Osteoblast (primary cell): Measurements from ENCODE around the gene RALY. TPM values are rescaled to one million over a fixed set of nuclear protein-coding genes. Genes with fewer than 3 reads are reported as not detected.

ENCODE experiments used
- DNase-seq: peaks from one replicate; pipeline ENCODE4 v3.0.0; 2011; ENCODE audit warnings: low spot score, mixed read lengths; ENCODE audit not compliant: insufficient read length; ENCODE audit errors: missing footprints
- H2AFZ ChIP-seq: 2 replicates; pipeline ENCODE4 v1.6.0; 2011; ENCODE audit warnings: mild to moderate bottlenecking, low read length
- H3K27ac ChIP-seq: 2 replicates; pipeline ENCODE4 v1.5.1; 2011; ENCODE audit warnings: mild to moderate bottlenecking, low read depth, low read length, moderate library complexity
- H3K27me3 ChIP-seq: 2 replicates; pipeline ENCODE4 v1.6.0; 2012; ENCODE audit warnings: mild to moderate bottlenecking, control low read depth, inconsistent platforms, low read length, moderate library complexity; ENCODE audit not compliant: insufficient read depth
- H3K36me3 ChIP-seq: 2 replicates; pipeline ENCODE4 v1.5.1; 2011; ENCODE audit warnings: mild to moderate bottlenecking, low read length, control low read depth, moderate library complexity; ENCODE audit not compliant: insufficient read depth
- H3K4me1 ChIP-seq: 2 replicates; pipeline ENCODE4 v1.5.1; 2011; ENCODE audit warnings: mild to moderate bottlenecking, low read length, control low read depth, moderate library complexity; ENCODE audit not compliant: insufficient read depth
- H3K4me2 ChIP-seq: 2 replicates; pipeline ENCODE4 v1.6.0; 2011; ENCODE audit warnings: mild to moderate bottlenecking, low read length; ENCODE audit not compliant: insufficient read depth
- H3K4me3 ChIP-seq: fragments of 200-600 bp; sonication (generic); 3 replicates; pipeline ENCODE4 v1.5.1; 2012; ENCODE audit warnings: mild to moderate bottlenecking, low read length, inconsistent platforms; ENCODE audit not compliant: insufficient read depth
- H3K79me2 ChIP-seq: 2 replicates; pipeline ENCODE4 v1.6.0; 2012; ENCODE audit warnings: mild to moderate bottlenecking, low read length, control low read depth, inconsistent platforms; ENCODE audit not compliant: insufficient read depth
- H3K9me3 ChIP-seq: 2 replicates; pipeline ENCODE4 v1.5.1; 2011; ENCODE audit warnings: low read depth, low read length, control low read depth
- H4K20me1 ChIP-seq: 2 replicates; pipeline ENCODE4 v1.6.0; 2012; ENCODE audit warnings: mild to moderate bottlenecking, low read length, control low read depth; ENCODE audit not compliant: insufficient read depth
- total RNA-seq: library from RNA; depleted of rRNA; stranded (reverse); fragments of >200 nt; gene quantifications from 2 replicates; pipeline ENCODE4 v1.2.3, GENCODE V29; 2012
- TF ChIP-seq, protein P1 (sequence below): IDR thresholded peaks from 2 replicates; pipeline ENCODE4 v1.5.1; 2011; ENCODE audit warnings: mild to moderate bottlenecking, low read depth, low read length, moderate library complexity; ENCODE audit errors: extremely low read depth

The RALY gene
- total RNA-seq, 1 donor = 77.1 TPM

- H3K36me3 ChIP-seq = peaks cover 89% of the 10 kb centered on the region
- no peak overlapping the region for H3K4me2 ChIP-seq
- TF ChIP-seq, protein P1, sequence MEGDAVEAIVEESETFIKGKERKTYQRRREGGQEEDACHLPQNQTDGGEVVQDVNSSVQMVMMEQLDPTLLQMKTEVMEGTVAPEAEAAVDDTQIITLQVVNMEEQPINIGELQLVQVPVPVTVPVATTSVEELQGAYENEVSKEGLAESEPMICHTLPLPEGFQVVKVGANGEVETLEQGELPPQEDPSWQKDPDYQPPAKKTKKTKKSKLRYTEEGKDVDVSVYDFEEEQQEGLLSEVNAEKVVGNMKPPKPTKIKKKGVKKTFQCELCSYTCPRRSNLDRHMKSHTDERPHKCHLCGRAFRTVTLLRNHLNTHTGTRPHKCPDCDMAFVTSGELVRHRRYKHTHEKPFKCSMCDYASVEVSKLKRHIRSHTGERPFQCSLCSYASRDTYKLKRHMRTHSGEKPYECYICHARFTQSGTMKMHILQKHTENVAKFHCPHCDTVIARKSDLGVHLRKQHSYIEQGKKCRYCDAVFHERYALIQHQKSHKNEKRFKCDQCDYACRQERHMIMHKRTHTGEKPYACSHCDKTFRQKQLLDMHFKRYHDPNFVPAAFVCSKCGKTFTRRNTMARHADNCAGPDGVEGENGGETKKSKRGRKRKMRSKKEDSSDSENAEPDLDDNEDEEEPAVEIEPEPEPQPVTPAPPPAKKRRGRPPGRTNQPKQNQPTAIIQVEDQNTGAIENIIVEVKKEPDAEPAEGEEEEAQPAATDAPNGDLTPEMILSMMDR = no peak
- DNase-seq = no peak
- H3K27ac ChIP-seq = no peak overlapping the region
- H3K27me3 ChIP-seq = no peaks in the 10 kb centered on the region
- no peak overlapping the region for H2AFZ ChIP-seq
- H3K9me3 ChIP-seq = no peaks in the 10 kb centered on the region
- H3K4me3 ChIP-seq = no peak overlapping the region
- peaks cover 96% of the 10 kb centered on the region for H3K79me2 ChIP-seq
- peaks cover 67% of the 10 kb centered on the region for H4K20me1 ChIP-seq
- H3K4me1 ChIP-seq = peaks cover 7% of the 10 kb centered on the region
Observed at GRCh38 chr20:34104059-34104458, 110.3 kb downstream of the RALY start.

GRCh38 chr20:34105978-34106675, 112.4 kb downstream of the RALY start:
- peaks cover 81% of the 10 kb centered on the region for H3K36me3 ChIP-seq
- H3K79me2 ChIP-seq = peaks cover 98% of the 10 kb centered on the region
- H3K27ac ChIP-seq = no peak overlapping the region
- DNase-seq = no peak
- no peak overlapping the region for H2AFZ ChIP-seq
- H3K4me1 ChIP-seq = peaks cover 23% of the 10 kb centered on the region
- H3K27me3 ChIP-seq = no peaks in the 10 kb centered on the region
- H3K4me2 ChIP-seq = no peak overlapping the region
- no peaks in the 10 kb centered on the region for H3K9me3 ChIP-seq
- H4K20me1 ChIP-seq = peaks cover 69% of the 10 kb centered on the region
- TF ChIP-seq, protein P1 = no peak
- H3K4me3 ChIP-seq = no peak overlapping the region

DNA sequence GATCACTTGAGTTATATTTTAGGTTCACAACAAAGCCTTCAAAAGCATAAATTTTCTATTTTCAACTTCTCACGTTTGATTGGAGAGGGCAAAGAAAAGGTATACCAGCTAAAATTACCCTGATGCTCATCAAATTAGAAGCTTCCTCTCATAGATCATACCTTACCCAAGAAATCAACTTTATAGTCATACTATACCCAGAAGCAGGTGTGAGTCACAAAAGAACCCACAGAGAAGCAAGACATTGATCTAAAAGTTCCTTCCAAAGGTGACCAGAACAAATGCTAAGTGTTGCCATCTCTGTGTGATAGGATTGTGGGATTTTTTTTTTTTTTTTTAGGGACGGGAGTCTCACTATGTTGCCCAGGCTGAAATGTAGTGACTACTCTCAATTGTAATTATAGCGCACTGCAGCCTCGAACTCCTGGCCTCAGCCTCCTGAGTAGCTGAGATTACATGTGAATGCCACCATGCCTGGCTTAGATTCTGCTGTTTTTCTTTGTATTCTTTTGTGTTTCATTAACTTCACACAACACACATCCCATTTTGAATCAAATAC, 115.0 kb downstream of the RALY start:
- Histone ChIP-seq H2AFZ (no peak overlapping the region), H3K4me3 (no peak overlapping the region), H3K27me3 (no peaks in the 10 kb centered on the region), H3K27ac (peak overlapping the region; percentile 13), H3K9me3 (no peaks in the 10 kb centered on the region), H3K4me1 (peaks cover 27% of the 10 kb centered on the region), H3K4me2 (peak overlapping the region; percentile 23), H4K20me1 (peaks cover 65% of the 10 kb centered on the region), H3K79me2 (peaks cover 83% of the 10 kb centered on the region), H3K36me3 (peaks cover 58% of the 10 kb centered on the region)
- DNase-seq = peak; percentile 51
- TF ChIP-seq, protein P1 = no peak

DNA sequence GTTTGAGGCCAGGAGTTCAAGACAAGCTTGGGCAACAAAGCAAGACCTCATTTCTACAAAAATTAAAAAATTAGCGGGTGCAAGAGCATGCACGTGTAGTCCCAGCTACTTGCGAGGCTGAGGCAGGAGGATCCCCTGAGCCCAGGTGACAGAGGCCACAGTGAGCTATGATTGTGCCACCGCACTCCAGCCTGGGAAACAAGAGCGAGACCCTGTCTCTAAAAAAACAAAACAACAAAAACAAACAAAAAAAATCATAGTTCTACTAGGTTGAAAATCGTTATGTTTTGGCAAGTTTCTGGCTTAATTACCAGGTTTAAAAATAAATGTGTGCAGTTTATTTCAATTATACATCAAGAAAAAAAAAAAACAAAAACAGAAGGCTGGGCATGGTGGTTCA, 115.7 kb downstream of the RALY start:
- Histone ChIP-seq H4K20me1 (peaks cover 65% of the 10 kb centered on the region), H3K79me2 (peaks cover 76% of the 10 kb centered on the region), H3K4me3 (no peak overlapping the region), H3K27ac (no peak overlapping the region), H3K4me2 (peak overlapping the region; percentile 93), H3K4me1 (peaks cover 27% of the 10 kb centered on the region), H3K27me3 (no peaks in the 10 kb centered on the region), H3K9me3 (no peaks in the 10 kb centered on the region), H2AFZ (no peak overlapping the region), H3K36me3 (peaks cover 51% of the 10 kb centered on the region)
- TF ChIP-seq, protein P1 = no peak
- DNase-seq = no peak
